ENCODE measurements around the gene MED16.

Gene MED16

DNA sequence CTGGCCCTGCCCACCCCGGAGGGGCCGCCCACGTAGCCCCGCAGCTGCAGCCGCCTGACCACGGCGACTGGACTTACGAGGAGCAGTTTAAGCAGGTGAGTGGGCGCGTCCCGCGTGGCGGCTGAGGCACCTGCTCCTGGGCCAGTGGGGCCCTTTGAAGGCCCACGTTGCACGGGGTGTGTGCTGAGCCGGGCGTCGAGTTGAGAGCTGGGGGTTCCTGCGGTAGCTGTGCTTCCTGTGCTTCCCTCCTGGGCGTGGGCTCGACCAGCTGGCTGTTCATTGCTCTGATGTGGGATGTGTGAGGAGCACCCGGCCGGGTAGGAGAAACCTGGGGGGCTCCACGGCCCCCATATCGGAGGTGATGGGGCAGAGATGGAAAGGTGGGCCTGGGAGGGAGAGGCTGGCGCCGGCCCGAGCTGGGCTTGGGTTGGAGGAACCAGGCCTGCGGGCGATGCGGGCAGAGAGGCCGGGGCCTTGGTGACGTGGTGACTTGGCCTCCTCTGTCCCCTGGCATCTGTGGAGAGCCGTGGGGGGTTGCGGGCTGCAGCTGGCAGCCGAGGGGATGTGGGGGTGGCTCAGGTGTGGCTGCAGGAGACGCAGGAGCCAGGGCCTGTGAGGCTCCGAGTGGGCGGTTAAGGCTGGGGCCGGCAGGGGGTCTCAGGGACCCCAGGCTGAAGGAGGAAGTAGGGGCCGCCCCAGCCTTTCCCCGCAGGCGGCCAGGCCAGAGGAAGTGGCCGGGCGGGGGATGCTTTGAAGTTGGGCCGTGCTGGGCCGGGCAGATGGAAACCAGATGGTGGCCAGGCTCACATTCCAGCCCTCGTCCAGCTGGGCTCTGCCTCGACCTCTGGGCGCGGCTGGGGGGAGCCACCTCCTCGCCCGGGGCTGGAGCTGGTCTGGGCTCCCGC is 39.9 kb upstream of the MED16 start:
- peak overlapping the region; percentile 38 for H3K4me3 ChIP-seq (replicated peaks; ENCODE audit: low read depth, low read length)
- no peak for TF ChIP-seq CTCF (IDR thresholded peaks at IDR 0.05; ENCODE audit: low read depth, low read length, missing control alignments)
- peak; percentile 92 for DNase-seq (ENCODE audit: extremely low read depth, low read depth)

DNA sequence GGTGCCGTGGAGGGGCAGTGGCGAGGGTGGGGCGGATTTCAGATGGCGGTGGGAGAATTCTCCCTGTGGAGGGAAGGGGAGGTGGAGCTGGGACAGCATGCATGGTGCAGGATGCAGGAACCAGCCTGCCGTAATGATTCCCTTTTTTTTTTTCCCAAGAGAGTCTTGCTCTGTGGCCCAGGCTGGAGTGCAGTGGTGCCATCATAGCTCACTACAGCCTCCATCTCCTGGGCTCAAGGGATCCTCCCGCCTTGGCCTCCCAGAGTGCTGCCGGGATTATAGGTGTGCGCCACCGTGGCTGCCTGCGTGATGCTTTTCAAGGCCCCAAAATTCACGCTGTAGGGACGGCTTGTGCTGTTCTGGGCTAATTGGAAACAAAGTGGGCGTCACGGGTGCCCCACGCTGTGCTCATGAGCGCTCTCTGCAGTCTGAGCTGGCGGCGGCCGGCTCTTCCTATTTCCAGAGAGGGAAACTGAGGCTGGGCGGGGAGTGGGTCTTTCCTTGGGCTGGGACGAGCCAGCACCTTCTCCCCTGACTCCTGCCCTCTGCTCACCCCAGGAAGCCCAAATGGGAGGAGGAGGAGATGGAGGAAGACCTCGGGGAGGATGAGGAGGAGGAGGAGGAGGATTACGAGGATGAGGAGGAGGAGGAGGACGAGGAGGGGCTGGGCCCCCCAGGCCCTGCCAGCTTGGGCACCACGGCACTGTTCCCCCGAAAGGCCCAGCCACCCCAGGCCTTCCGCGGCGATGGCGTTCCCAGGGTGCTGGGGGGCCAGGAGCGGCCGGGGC is 39.1 kb upstream of the MED16 start:
- H3K4me3 ChIP-seq (replicated peaks; ENCODE audit: low read depth, low read length), result peak overlapping the region; percentile 38
- DNase-seq (ENCODE audit: extremely low read depth, low read depth), result no peak
- TF ChIP-seq CTCF (IDR thresholded peaks at IDR 0.05; ENCODE audit: low read depth, low read length, missing control alignments), result no peak

GRCh38 chr19:929891-930258 is 36.9 kb upstream of the MED16 start:
- H3K4me3 ChIP-seq (replicated peaks; ENCODE audit: low read depth, low read length), result no peak overlapping the region
- TF ChIP-seq CTCF (IDR thresholded peaks at IDR 0.05; ENCODE audit: low read depth, low read length, missing control alignments), result no peak
- DNase-seq (ENCODE audit: extremely low read depth, low read depth), result no peak

DNA sequence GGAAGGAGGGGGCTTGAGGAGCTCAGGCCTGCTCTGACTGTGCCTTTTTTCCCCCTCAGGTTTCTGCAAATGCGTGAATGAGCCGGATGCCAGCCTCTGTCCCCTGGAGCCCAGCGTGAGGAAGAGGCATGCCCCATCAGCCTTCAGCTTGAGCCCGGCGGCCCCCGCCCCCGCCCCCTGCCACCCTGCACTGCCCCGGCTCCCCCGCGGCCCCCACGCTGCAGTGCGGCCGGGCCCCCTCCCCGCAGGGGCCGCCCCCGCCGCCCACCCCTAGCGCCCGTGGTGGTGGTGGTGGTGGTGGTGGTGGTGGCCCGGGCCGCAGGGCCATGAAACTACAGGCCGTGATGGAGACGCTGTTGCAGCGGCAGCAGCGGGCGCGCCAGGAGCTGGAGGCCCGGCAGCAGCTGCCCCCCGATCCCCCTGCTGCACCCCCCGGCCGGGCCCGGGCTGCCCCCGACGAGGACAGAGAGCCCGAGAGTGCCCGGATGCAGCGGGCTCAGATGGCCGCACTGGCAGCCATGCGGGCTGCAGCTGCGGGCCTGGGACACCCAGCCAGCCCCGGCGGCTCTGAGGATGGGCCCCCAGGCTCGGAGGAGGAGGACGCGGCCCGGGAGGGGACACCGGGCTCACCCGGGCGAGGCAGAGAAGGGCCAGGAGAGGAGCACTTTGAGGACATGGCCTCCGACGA is 36.4 kb upstream of the MED16 start:
- TF ChIP-seq CTCF (IDR thresholded peaks at IDR 0.05; ENCODE audit: low read depth, low read length, missing control alignments), result no peak
- H3K4me3 ChIP-seq (replicated peaks; ENCODE audit: low read depth, low read length), result no peak overlapping the region
- DNase-seq (ENCODE audit: extremely low read depth, low read depth), result no peak

DNA sequence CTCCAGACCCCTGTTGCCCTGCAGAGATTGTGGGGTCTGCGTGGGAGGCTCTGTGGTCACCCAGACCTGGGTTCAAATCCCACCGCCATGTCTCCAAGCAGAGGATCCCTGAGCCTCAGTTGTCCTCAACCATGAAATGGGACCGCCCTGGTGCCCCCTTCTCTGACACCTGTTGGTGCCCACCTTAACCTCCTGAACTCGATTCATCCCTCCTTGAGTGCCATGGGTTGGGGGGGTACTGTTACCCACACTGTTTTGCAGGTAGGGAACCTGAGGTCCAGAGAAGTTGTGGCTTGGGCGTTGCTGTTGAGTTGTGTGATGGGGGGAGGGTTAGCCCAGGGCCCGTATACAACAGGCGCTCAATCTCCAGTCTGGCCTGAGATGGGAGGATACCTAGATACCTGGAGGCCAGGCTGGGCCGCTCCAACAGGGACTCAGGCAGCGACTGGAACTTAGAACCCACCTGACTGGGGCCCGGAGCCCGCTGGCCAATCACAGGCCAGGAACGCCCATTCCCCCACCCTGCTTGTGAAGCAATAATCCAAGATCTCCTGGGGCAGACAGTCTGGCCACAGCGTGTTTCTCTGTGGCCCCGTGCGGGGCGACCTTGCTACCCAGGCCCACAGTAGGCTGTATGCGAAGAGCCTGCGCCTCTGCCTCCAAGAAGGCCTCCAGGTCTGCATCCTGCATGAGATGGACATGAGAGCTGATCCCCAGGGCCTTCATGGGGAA is 35.6 kb upstream of the MED16 start:
- no peak for DNase-seq (ENCODE audit: extremely low read depth, low read depth)
- TF ChIP-seq CTCF (IDR thresholded peaks at IDR 0.05; ENCODE audit: low read depth, low read length, missing control alignments), result no peak
- peak overlapping the region; percentile 84; the same call in 1 of the 2 replicates for H3K4me3 ChIP-seq (replicated peaks; ENCODE audit: low read depth, low read length)

- no peak for DNase-seq (ENCODE audit: extremely low read depth, low read depth)
- peak overlapping the region; percentile 84 for H3K4me3 ChIP-seq (replicated peaks; ENCODE audit: low read depth, low read length)
- no peak for TF ChIP-seq CTCF (IDR thresholded peaks at IDR 0.05; ENCODE audit: low read depth, low read length, missing control alignments)
Measured at GRCh38 chr19:927780-928401, 34.9 kb upstream of the MED16 start.
